ENCODE results near the gene SPTBN1.
A peak's percentile ranks its signal among the peaks of the same experiment; 100 is the strongest.

The SPTBN1 gene

GRCh38 chr2:54569745-54570301, 113.7 kb downstream of the SPTBN1 start:
- no peaks in the 10 kb centered on the region for H3K27me3 ChIP-seq (replicated peaks)
- TF ChIP-seq CTCF (IDR thresholded peaks at IDR 0.05; ENCODE audit: low read depth, low read length, missing control alignments), result no peak
- DNase-seq, result no peak
- H3K27ac ChIP-seq, result peak overlapping the region; percentile 98
- H3K36me3 ChIP-seq (replicated peaks), result peaks cover 2% of the 10 kb centered on the region
- H3K4me3 ChIP-seq (ENCODE audit: low read depth, low read length), result no peak overlapping the region
- in situ Hi-C loops (cut with HindIII; ENCODE audit: low pct_ligation_motif_present, low sequenced_read_pairs), result no loop called here

GRCh38 chr2:54570321-54570855, 114.3 kb downstream of the SPTBN1 start:
- Histone ChIP-seq H3K27ac (peak overlapping the region; percentile 98), H3K36me3 (replicated peaks) (no peaks in the 10 kb centered on the region), H3K4me3 (ENCODE audit: low read depth, low read length) (no peak overlapping the region), H3K27me3 (replicated peaks) (no peaks in the 10 kb centered on the region)
- in situ Hi-C loops (cut with HindIII; ENCODE audit: low pct_ligation_motif_present, low sequenced_read_pairs), result no loop called here
- no peak for DNase-seq
- TF ChIP-seq CTCF (IDR thresholded peaks at IDR 0.05; ENCODE audit: low read depth, low read length, missing control alignments), result no peak

- in situ Hi-C loops (cut with HindIII; ENCODE audit: low pct_ligation_motif_present, low sequenced_read_pairs), result no loop called here
- Histone ChIP-seq H3K27ac (peak overlapping the region; percentile 98), H3K36me3 (replicated peaks) (no peaks in the 10 kb centered on the region), H3K4me3 (ENCODE audit: low read depth, low read length) (peak overlapping the region; percentile 10), H3K27me3 (replicated peaks) (no peaks in the 10 kb centered on the region)
- TF ChIP-seq CTCF (IDR thresholded peaks at IDR 0.05; ENCODE audit: low read depth, low read length, missing control alignments), result no peak
- DNase-seq, result peak; percentile 97
These were observed 115.0 kb downstream of the SPTBN1 start for GRCh38 chr2:54570925-54571694.

- in situ Hi-C loops (cut with HindIII; ENCODE audit: low pct_ligation_motif_present, low sequenced_read_pairs), result no loop called here
- no peak overlapping the region for H3K4me3 ChIP-seq (ENCODE audit: low read depth, low read length)
- TF ChIP-seq CTCF (IDR thresholded peaks at IDR 0.05; ENCODE audit: low read depth, low read length, missing control alignments), result no peak
These were observed 116.1 kb downstream of the SPTBN1 start for GRCh38 chr2:54572262-54572635.

GRCh38 chr2:54572636-54573536, 116.8 kb downstream of the SPTBN1 start:
- Histone ChIP-seq H3K27ac (peak overlapping the region; percentile 98), H3K36me3 (replicated peaks) (no peaks in the 10 kb centered on the region), H3K4me3 (ENCODE audit: low read depth, low read length) (peak overlapping the region; percentile 20), H3K27me3 (replicated peaks) (no peaks in the 10 kb centered on the region)
- in situ Hi-C loops (cut with HindIII; ENCODE audit: low pct_ligation_motif_present, low sequenced_read_pairs), result no loop called here
- DNase-seq, result peak; percentile 87
- no peak for TF ChIP-seq CTCF (IDR thresholded peaks at IDR 0.05; ENCODE audit: low read depth, low read length, missing control alignments)

More at GRCh38 chr2:54572262-54572635, 116.1 kb downstream of the SPTBN1 start:
- no peaks in the 10 kb centered on the region for H3K36me3 ChIP-seq (replicated peaks)
- no peaks in the 10 kb centered on the region for H3K27me3 ChIP-seq (replicated peaks)
- DNase-seq, result peak; percentile 90
- H3K27ac ChIP-seq, result peak overlapping the region; percentile 98
